Bronchial epithelial cell (primary cell): Measurements from ENCODE around the gene CLOCK. TPM values are rescaled to one million over a fixed set of nuclear protein-coding genes. Genes with fewer than 3 reads are reported as not detected.

ENCODE experiments used
- DNase-seq: peaks from one replicate; pipeline ENCODE4 v3.0.0-alpha.2; 2010; ENCODE audit warnings: low read depth
- FAIRE-seq: peaks from 2 replicates; lab custom pipeline; 2011; peaks lifted over from hg19 to GRCh38; lab: Jason Lieb, UNC
- H3K27me3 ChIP-seq: 2 replicates; pipeline ENCODE4 v1.5.1; 2011; ENCODE audit warnings: low read length; ENCODE audit not compliant: control insufficient read depth, insufficient read depth
- H3K36me3 ChIP-seq: 2 replicates; pipeline ENCODE4 v1.5.1; 2011; ENCODE audit warnings: low read length; ENCODE audit not compliant: control insufficient read depth, insufficient read depth
- H3K4me3 ChIP-seq: 2 replicates; pipeline ENCODE4 v1.5.1; 2011; ENCODE audit warnings: mild to moderate bottlenecking, low read depth, low read length, control low read depth
- CTCF ChIP-seq: IDR thresholded peaks from 2 replicates; pipeline ENCODE4 v1.5.1; 2011; ENCODE audit warnings: mild to moderate bottlenecking, moderate library complexity, low read length, control low read depth, inconsistent platforms; ENCODE audit not compliant: insufficient read depth, severe bottlenecking
- total RNA-seq: library from RNA; depleted of rRNA; stranded (reverse); fragments of >200 nt; gene quantifications from 2 replicates; pipeline ENCODE4 v1.2.1, GENCODE V29; 2014

The CLOCK gene
- total RNA-seq, 1 donor from 2014 or later = 20.8 TPM

DNA sequence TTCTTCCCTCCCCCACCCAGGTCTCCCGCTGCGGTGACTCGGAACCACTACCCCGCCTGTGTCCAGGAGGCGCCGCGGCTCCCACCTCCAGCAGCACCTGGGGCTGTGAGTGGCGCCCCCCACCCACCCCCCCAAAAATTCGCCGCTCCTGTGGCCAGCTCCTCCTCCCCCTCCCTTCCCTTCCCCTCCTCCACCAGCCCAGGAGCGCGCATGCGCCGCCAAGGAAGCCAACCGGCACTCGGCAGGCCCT is 278 bp downstream of the CLOCK start:
- H3K27me3 ChIP-seq = no peaks in the 10 kb centered on the region
- TF ChIP-seq CTCF = no peak
- no peak for DNase-seq
- H3K36me3 ChIP-seq = no peaks in the 10 kb centered on the region
- no peak for FAIRE-seq
- peak overlapping the region; percentile 82 for H3K4me3 ChIP-seq

DNA sequence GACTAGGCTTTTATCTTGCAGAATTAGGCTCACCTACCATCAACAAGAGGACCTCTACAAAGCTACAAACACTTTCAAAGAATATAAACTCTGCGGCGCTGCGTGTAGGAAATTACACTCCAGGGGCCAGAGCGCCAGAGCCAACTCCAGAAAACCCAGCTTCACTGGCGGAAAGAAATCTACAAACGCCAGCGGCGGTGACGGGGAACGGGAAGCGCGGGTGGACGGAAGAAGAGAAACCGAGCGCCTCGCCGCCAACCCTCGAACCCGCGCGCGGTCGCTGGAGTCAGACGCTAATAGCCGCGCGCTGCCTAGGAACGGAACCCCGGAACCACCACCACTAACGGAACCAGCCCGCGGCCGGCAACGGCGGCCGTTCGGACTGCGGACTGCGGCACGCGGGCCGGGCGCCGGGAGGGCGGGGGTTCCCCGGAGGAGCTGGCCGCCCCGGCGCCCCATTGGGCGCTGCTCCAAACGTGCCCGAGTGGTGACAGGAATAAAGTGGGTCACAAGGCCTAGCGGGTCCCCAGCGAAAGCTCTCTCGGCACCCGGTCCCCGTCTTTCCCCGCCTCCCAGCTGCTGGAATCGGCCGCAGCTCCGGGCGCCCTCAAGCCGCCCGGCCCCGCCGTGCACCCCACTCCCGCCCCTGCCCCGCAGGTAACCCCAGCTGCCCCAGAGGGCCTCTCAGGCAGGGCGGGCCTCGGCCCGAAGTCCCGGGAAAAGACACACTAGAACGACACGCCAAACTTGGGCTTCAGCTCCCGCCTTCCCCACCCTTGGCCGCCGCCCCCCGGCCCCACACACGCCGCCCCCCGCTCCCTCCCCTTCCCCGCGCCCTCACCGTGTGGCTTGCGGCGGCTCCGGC is 836 bp downstream of the CLOCK start:
- TF ChIP-seq CTCF = no peak

DNA sequence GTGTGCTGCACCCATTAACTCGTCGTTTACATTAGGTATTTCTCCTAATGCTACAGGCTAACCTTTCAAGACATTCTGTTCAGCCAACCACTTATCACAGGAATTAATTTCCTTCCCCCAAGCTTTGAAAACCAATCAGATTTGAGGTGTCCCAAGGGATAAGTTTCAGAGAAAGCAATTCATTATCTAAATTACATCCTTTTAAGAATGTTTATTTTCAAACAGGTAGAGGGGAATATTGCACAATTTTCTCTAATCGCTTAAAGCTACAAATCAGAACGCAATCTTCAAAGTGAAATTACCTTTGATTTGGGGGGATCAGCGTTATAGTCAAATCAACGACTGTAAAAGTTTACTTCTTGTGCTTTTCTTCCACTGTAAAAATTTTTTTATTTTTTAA is 1.6 kb downstream of the CLOCK start:
- Histone ChIP-seq H3K27me3 (no peaks in the 10 kb centered on the region), H3K4me3 (peak overlapping the region; percentile 82), H3K36me3 (no peaks in the 10 kb centered on the region)
- no peak for TF ChIP-seq CTCF
- no peak for FAIRE-seq
- peak; percentile 57 for DNase-seq

More for the DNA sequence above, 836 bp downstream of the CLOCK start:
- Histone ChIP-seq H3K27me3 (no peaks in the 10 kb centered on the region), H3K4me3 (peak overlapping the region; percentile 82), H3K36me3 (no peaks in the 10 kb centered on the region)
- DNase-seq (peak; percentile 30), FAIRE-seq (no peak)

DNA sequence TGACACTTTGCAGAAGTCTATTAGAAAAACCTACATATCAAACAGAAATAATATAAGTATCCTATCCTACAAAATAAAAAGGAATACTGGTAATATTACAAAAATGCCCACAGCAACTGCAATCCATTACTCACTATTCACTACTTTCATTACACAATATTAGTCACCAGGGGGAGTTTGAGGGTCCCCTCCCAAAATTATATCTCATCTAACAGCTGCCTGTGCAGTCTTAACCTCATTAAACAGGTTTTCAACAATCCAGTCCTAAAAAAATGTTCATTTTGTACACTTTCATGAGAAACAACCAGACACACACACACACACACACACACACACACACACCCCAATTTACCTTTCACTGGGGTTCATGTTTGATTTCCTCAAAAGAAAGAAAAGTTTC is 2.9 kb downstream of the CLOCK start:
- Histone ChIP-seq H3K27me3 (no peaks in the 10 kb centered on the region), H3K4me3 (no peak overlapping the region), H3K36me3 (no peaks in the 10 kb centered on the region)
- no peak for FAIRE-seq
- peak; percentile 49 for DNase-seq
- TF ChIP-seq CTCF = no peak

- DNase-seq (no peak), FAIRE-seq (no peak)
- H3K36me3 ChIP-seq = no peaks in the 10 kb centered on the region
- H3K4me3 ChIP-seq = no peak overlapping the region
- TF ChIP-seq CTCF = no peak
- no peaks in the 10 kb centered on the region for H3K27me3 ChIP-seq
Observed at GRCh38 chr4:55540271-55540670, 6.4 kb downstream of the CLOCK start.

- FAIRE-seq = no peak
- DNase-seq = no peak
- Histone ChIP-seq H3K4me3 (no peak overlapping the region), H3K27me3 (no peaks in the 10 kb centered on the region), H3K36me3 (no peaks in the 10 kb centered on the region)
- TF ChIP-seq CTCF = no peak
Observed at GRCh38 chr4:55539658-55540057, 7.1 kb downstream of the CLOCK start.
